Heart left ventricle (tissue), 13 donors: ENCODE measurements around the gene CENPP.

Source experiments
- CTCF ChIP-seq, 12 donors: fragments of 200-600 bp; sonication (generic) in 4 of 12; IDR thresholded peaks; one replicate each; pipeline versions ENCODE4 v1.5.0 to v1.8.0; 2018 to 2022; ENCODE audit warnings: antibody characterized with exemption in 12 of 12, mild to moderate bottlenecking in 5 of 12
- POLR2A ChIP-seq, 2 donors: fragments of 450-650 bp; IDR thresholded peaks; one replicate each; pipeline ENCODE4 v1.6.1; 2017; ENCODE audit warnings: antibody characterized with exemption in 2 of 2, mild to moderate bottlenecking in 2 of 2, moderate library complexity in 2 of 2
- donor health status: ischemic (EF 13 %, LVEDD 7.1; RV severe dilation, severe dysfunction).
- donor health status: DM: no; HTN: yes; CAD: no.
- donor health status: DM: no; HTN: no; CAD: no.
- donor health status: ischemic (EF 25% LVEDD 6.9; RV normal size, moderate dysfunction).
- donor health status: ischemic (EF 25% LVEDD 5.7; RV mildly dilated, moderate dysfunction).
- donor health status: ischemic (EF 35%, LVEDD 5.7; RV mildly dilated, moderate dysfunction).
- donor health status: nonischemic (EF 11% LVEDD 7.7; RV severe dilation, severe dysfunction).
- donor health status: DM: yes; HTN: yes; CAD: no.
- donor health status: PGD.
- donor health status: ischemic (EF 29% LVEDD 5.4; RV normal size, mild dysfunction).
- donor health status: nonischemic (EF 23%, LVEDD 6.1; RV moderate dilation, normal function).

GRCh38 chr9:92639124-92639523 lies 313.4 kb downstream of the CENPP start:
- TF ChIP-seq CTCF (IDR thresholded peaks at IDR 0.05) (no peak), POLR2A (IDR thresholded peaks at IDR 0.05) (no peak)
